Skin epidermis (tissue), 12 donors: Measurements from ENCODE around the gene SLC1A7.

Source experiments
- H3K27ac ChIP-seq, 21 experiments: fragments of 200-600 bp; sonication (generic) in 11 of 21; one replicate each; pipeline ENCODE4 v1.5.0; 2020; ENCODE audit warnings: mild to moderate bottlenecking in 3 of 21, inconsistent platforms in 2 of 21, moderate library complexity in 2 of 21
- H3K4me3 ChIP-seq, 7 experiments: fragments of 200-600 bp; sonication (generic) in 2 of 7; one replicate each; pipeline ENCODE4 v1.5.0; 2020; ENCODE audit warnings: inconsistent platforms in 2 of 7, mild to moderate bottlenecking in 2 of 7, moderate library complexity in 1 of 7

The SLC1A7 gene

DNA sequence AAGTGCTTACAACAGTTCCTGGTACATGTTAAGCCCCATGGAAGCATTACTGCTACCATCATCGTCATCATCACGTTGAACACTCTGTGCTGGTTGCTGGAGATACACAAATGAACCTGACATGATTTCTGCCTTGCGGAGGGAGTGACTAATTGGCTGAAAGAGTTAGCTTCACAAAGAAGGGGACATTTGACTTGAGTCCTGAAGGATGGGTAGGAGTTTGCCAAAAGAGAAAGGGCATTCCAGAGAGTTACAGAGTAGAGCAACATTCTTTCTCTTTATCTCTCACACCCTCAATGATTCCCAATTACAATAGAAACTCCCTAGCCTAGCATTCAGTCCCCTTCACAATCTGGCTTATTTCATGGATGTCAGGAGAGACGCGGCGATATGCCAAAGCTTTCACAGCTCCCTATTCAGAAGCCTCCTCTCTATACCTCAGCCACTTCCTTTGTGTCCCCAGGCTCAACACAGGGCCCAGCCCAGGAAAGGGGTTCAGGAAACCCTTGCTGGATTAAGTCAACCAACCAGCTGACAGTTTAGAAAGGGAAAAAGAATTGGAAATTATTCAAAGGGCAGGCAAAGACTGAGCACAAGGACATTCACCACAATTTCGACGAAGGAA, 38.0 kb downstream of the SLC1A7 start:
- H3K27ac ChIP-seq: no peak overlapping the region
- H3K4me3 ChIP-seq: no peak overlapping the region

DNA sequence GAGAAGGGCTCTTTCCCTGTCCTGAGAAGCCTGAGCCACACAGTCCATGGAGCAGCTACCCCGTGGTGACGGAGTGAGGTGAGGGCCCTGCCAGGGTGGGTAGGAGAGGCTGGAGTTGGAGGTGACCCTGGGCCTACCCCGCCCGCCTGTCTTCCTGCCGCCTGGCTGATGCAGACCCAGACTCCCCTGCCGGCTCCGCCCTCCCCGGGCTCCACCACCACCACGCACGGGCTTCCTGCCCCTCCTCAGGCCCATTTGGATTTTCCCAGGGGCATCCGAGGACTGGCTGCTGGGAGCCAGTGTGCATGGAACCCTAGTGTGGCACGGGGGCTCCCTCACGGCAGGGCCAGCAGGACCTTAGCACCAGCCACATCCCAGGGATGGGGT, 47.9 kb downstream of the SLC1A7 start:
- peak overlapping the region in 3 of 21 experiments; percentile 8 to 23 (median 8) for H3K27ac ChIP-seq
- no peak overlapping the region for H3K4me3 ChIP-seq

GRCh38 chr1:53093778-53094532, 48.5 kb downstream of the SLC1A7 start:
- H3K4me3 ChIP-seq: no peak overlapping the region
- H3K27ac ChIP-seq: peak overlapping the region in 3 of 21 experiments; percentile 8 to 23 (median 8)

- Histone ChIP-seq H3K27ac (no peak overlapping the region), H3K4me3 (no peak overlapping the region)
Measured at GRCh38 chr1:53093451-53093754, 49.0 kb downstream of the SLC1A7 start.

GRCh38 chr1:53092659-53093450, 49.6 kb downstream of the SLC1A7 start:
- no peak overlapping the region for H3K4me3 ChIP-seq
- no peak overlapping the region for H3K27ac ChIP-seq

DNA sequence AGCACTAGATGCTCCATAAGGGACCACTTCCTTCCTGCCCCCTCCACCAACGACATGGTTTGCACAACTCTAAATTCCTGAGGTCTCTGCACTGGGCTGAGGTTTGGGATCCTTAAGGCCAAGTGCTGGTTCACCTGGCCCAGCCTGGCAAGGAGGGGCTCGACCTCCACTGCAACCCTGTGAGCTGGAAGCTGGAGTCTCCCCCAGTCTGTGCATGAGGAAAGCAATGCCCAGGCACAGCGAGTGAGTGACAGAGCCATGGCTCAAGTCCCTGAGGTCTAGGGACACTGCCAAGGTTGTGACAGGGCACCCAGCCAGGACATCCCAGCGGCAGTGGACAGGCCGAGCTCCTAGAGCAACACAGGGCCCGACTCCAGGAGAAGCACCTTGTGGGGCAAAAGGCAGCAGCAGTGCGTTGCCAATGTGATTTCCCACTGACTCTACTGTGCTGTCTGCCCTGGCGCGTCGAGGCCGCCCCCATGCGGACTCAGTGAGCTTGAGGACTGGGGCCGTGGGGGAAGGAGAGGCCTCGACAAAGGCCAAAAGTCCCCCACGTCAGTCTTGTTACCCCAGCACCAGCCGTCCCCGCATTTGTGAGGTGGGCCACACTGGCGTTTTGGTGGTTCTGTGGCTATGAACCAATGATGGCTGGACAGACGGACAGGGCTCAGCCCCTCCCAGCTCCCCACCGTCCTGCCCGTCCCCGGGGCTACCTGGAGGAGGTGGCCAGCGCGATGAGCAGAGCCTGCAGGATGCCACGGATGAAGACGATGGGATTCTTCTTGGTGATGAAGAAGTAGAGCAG, 50.4 kb downstream of the SLC1A7 start:
- Histone ChIP-seq H3K4me3 (no peak overlapping the region), H3K27ac (no peak overlapping the region)

GRCh38 chr1:53090227-53091147, 52.0 kb downstream of the SLC1A7 start:
- Histone ChIP-seq H3K27ac (no peak overlapping the region), H3K4me3 (no peak overlapping the region)

DNA sequence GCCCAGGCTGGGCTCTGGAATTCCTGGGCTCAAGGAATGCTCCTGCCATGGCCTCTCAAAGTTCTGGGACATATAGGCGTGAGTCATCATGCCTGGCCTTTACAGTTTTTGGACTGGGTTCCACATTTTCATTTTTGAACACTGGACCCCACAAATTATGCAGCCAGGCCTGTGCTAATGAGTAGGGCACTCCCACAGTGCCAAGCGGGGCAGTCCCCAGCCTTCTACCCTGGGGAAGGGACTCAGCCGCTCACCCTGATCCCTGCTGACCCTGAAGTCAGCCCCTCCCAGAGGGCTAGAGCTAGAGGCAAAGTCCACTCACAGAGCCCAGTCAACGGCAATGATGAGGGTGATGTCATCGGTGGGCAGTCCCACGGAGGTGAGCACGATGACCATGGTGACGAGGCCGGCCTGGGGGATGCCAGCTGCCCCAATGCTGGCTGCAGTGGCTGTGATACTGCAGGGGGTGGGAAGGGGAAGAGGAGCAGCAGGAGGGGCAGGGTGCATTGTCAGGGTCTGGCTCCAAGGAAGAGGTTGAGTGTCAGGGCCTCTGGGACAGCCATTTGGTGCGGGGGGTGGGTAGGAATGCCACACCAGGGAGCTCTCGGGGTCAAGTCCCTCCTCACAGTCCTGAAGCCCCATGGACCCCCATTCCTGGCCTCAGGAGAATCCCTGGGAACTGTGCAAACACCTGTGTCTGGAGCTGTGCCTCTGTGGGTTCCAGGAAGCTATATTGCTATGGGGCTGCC, 52.8 kb downstream of the SLC1A7 start:
- Histone ChIP-seq H3K4me3 (no peak overlapping the region), H3K27ac (no peak overlapping the region)

GRCh38 chr1:53088616-53089300, 53.7 kb downstream of the SLC1A7 start:
- H3K4me3 ChIP-seq: no peak overlapping the region
- no peak overlapping the region for H3K27ac ChIP-seq

DNA sequence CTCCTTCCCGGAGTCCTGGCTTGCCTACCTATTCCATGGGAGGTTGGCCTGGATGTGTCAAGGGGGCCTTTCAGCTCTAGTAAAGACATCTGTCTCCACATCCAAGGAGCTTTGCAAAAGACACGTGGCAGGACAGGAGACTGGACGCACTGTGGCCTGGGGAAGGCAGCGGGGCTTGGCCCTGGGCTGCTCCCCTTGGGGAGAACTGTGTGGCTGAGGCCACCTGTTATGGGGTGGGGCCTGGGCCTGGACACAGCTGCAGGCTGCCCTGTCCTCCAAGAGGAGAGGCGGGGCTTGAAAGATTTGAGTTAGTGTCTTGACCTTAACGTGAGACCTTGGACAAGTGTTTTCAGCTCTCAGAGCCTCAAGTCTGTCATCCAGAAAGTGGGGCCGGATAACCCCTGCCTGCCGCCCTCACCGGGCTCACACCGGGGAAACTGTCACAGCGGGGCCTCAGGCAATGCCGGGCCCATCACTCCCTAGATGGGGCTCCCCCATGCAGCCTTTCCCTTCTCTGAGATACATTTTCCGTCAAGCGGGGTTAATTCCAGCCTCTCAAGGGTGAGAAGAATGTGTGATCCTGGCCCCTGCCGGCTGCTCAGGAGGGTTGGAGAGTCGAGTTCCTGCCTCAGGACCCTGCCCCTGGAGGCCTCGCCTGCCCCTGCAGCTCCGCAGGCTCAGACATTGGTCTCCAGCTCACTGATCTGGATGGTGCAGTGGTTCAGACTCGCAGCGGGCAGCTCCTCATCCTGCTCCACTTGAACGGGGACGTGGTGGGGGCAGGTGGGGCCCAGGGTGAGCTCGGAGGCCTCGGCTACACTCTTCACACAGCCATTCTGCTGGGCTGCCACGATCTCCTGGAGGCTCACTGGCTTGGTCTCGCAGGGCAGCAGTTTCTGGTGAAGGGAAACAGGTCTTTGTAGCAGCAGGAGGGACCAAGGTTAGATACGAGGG, 54.8 kb downstream of the SLC1A7 start:
- Histone ChIP-seq H3K4me3 (no peak overlapping the region), H3K27ac (no peak overlapping the region)

DNA sequence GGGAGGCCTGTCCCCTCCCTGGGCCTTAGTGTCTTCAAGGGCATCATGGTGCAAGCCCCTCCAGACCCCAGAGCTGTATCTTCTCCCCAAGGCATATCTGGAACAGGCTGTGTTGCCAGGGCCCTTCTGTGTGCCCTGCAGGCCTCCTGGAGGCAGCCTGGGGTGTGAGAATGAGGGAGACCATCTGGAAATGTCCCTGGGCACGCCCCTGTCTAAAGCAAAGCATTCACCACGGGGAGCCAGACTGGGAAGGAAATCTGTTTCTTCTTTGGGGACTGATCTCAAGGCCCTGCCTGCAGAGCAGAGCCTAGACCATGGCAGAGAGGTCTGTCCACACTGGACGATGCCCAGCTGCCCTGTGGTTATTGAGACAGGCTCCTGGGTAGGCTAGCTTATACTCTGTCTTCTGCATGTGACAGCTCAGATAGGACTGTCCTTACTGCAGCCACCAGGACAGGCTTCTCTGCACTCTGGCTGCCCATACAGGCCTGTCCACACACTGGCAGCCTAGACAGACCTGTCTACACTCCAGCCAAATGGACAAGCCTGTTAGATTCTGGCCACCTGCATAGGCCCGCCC, 55.9 kb downstream of the SLC1A7 start:
- no peak overlapping the region for H3K4me3 ChIP-seq
- H3K27ac ChIP-seq: peak overlapping the region in 1 of 21 experiments; percentile 10

DNA sequence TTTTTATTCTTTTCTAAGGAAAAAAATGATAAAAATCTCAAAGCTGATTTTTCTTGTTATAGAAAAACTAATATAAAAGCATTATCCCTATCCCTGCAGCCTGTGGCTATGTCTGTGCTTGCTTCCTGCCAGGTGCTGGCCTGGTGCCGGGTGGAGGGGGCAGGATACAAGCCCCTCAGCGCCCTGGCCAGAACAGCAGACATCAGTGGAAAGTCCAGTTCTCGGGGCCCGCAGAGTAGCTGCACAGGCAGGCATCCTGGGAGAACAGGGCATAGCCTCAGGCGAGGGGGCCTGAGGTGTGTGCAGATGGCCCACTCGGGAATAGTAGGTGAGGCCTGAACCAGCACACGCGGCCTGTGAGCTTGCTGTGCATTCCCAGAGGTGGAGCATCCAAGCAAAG, 57.0 kb downstream of the SLC1A7 start:
- Histone ChIP-seq H3K27ac (peak overlapping the region in 1 of 21 experiments; percentile 7), H3K4me3 (no peak overlapping the region)

DNA sequence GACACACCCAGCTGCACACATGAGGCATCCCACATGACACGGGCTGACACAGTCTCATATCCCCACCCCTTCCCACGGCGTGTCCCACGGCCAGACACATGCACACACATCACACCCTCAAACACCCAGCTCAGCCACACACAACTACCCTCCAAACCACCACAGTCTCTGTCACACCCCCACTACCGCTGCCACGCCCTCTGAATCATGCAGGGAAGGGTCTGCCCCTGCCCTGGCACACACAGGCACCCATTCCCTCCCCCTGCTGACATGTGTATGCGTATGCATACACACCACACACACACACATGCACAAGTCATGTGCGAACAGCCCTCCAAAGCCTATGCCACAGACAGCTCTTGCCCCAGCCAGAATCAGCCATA, 57.9 kb downstream of the SLC1A7 start:
- no peak overlapping the region for H3K4me3 ChIP-seq
- H3K27ac ChIP-seq: peak overlapping the region in 2 of 21 experiments; percentile 26 to 31

- peak overlapping the region in 2 of 21 experiments; percentile 26 to 31 for H3K27ac ChIP-seq
Measured at GRCh38 chr1:53083636-53084588, 58.5 kb downstream of the SLC1A7 start.

GRCh38 chr1:53082826-53083455, 59.5 kb downstream of the SLC1A7 start:
- no peak overlapping the region for H3K27ac ChIP-seq

More at GRCh38 chr1:53083636-53084588, 58.5 kb downstream of the SLC1A7 start:
- no peak overlapping the region for H3K4me3 ChIP-seq

More at GRCh38 chr1:53082826-53083455, 59.5 kb downstream of the SLC1A7 start:
- no peak overlapping the region for H3K4me3 ChIP-seq
